ENCODE data around the gene SHPK.

DNA sequence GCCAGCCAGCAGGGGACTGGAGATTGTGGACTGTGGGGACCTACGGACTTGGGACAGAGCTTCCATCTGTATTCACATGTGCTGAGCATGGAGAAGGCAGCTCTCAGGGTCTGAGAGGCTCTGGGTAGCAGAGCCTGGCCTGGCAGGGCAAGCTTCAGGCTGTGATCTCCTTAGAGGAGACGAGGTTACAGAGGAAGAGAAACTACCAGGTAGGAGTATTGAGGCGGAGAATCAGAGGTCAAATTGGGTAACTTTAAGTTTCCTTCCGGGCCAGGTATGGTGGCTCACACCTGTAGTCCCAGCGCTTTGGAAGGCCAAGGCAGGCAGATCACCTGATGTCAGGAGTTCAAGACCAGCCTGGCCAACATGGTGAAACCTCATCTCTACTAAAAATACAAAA, 9.3 kb upstream of the SHPK start:
- no peak for TF ChIP-seq POLR2A (IDR thresholded peaks at IDR 0.05)
- TF ChIP-seq, protein P1, sequence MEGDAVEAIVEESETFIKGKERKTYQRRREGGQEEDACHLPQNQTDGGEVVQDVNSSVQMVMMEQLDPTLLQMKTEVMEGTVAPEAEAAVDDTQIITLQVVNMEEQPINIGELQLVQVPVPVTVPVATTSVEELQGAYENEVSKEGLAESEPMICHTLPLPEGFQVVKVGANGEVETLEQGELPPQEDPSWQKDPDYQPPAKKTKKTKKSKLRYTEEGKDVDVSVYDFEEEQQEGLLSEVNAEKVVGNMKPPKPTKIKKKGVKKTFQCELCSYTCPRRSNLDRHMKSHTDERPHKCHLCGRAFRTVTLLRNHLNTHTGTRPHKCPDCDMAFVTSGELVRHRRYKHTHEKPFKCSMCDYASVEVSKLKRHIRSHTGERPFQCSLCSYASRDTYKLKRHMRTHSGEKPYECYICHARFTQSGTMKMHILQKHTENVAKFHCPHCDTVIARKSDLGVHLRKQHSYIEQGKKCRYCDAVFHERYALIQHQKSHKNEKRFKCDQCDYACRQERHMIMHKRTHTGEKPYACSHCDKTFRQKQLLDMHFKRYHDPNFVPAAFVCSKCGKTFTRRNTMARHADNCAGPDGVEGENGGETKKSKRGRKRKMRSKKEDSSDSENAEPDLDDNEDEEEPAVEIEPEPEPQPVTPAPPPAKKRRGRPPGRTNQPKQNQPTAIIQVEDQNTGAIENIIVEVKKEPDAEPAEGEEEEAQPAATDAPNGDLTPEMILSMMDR (IDR thresholded peaks at IDR 0.05 in 8 of 11, conservative IDR thresholded peaks at IDR 0.05 in 3 of 11), result no peak
- no peak for TF ChIP-seq POLR2AphosphoS5 (IDR thresholded peaks at IDR 0.05)
